ENCODE measurements around the gene SHISAL1. TPM values are rescaled to one million over a fixed set of nuclear protein-coding genes. Genes with fewer than 3 reads are reported as not detected.
"Not testable (repeated sequence)": the region's sequence is repeated elsewhere in the genome, so short reads cannot be mapped to it uniquely, and the experiment has no call there.

SHISAL1 gene
- total RNA-seq, 2 donors from 2014 or later = not detected

- ATAC-seq (no peak), DNase-seq (ENCODE audit: low spot score in 2 of 2) (no peak)
- Mint-ChIP-seq H3K9me3 (no peaks in the 10 kb centered on the region), H3K36me3 (no peaks in the 10 kb centered on the region), H3K27ac (no peak overlapping the region)
Observed at GRCh38 chr22:44316393-44317122, 3.8 kb upstream of the SHISAL1 start.

GRCh38 chr22:44314425-44315067 lies 1.8 kb upstream of the SHISAL1 start:
- Mint-ChIP-seq H3K36me3 (no peaks in the 10 kb centered on the region), H3K27ac (no peak overlapping the region), H3K9me3 (no peaks in the 10 kb centered on the region)
- DNase-seq (ENCODE audit: low spot score in 2 of 2) (no peak), ATAC-seq (no peak)

DNA sequence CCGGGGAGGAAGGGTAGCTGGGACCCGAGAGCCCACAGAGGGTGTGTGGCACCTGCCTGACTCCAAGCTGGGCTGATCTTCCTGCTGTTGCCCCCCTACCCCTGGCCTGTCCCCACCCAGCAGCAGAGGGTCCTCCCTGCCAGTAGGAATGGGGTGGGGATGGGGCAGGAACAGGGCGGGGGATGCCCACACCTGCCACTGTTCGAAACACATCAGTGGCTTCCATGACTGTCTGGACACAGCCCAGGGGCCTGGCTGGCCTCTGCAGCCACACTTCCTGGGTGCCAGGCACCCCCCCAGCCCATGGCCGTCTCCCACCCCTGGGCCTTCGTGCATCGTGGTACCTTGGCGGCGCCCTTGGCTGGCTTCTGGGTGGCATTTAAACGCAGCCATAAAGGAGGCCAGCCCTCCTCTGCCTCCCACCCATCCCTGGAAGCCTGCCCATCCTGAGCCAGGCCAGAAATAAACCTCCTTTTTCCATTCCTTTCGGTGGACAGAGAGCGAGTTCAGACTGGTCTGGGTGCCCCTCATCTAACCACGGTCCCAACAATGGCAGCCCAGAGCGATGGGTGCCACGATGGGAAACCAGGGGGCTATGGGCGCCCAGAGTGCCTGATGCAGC lies 745 bp upstream of the SHISAL1 start:
- Mint-ChIP-seq H3K9me3 (no peaks in the 10 kb centered on the region), H3K36me3 (no peaks in the 10 kb centered on the region), H3K27ac (no peak overlapping the region)
- DNase-seq (ENCODE audit: low spot score in 2 of 2) = no peak
- no peak for ATAC-seq

GRCh38 chr22:44311855-44312170 lies 938 bp downstream of the SHISAL1 start:
- DNase-seq (ENCODE audit: low spot score in 2 of 2) (no peak), ATAC-seq (no peak)
- Mint-ChIP-seq H3K9me3 (no peaks in the 10 kb centered on the region), H3K27ac (no peak overlapping the region), H3K36me3 (no peaks in the 10 kb centered on the region)

DNA sequence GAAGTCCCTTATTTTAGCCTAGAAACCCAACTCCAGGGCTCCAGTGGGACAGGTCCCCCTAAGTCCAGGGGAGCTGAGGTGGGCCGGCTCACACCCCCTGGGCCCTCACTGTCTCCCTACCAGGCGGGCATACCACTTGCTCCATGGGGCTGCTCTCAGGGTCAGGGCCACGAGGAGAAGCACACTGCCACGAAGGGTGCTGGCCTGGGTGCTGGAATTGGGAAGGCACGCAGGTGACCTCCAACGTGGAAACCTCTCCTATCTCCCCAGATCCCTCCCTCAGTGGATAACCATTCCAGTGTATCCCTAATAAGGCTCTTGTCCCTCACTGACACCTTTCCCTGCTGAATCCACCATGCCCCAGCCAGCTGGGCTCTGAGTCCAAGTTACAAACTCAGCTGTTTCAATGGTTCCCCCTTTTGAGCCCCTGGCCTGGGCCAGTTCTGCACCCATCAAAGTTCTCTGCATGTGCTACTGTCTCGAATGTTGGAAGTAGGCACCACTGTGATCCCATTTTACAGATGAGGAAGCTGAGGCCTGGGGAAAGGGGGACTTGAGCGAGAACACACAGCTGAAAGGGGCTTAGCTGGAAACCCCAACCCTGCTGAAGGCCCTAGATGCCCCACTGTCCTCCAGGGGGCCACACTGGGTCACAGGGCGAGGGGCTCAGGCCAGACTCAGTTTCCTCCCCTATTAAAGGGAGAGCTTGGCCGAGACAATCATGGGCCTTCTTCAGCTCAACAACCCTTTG lies 1.5 kb downstream of the SHISAL1 start:
- DNase-seq (ENCODE audit: low spot score in 2 of 2) (no peak), ATAC-seq (no peak)
- Mint-ChIP-seq H3K27ac (no peak overlapping the region), H3K9me3 (no peaks in the 10 kb centered on the region), H3K36me3 (no peaks in the 10 kb centered on the region)

DNA sequence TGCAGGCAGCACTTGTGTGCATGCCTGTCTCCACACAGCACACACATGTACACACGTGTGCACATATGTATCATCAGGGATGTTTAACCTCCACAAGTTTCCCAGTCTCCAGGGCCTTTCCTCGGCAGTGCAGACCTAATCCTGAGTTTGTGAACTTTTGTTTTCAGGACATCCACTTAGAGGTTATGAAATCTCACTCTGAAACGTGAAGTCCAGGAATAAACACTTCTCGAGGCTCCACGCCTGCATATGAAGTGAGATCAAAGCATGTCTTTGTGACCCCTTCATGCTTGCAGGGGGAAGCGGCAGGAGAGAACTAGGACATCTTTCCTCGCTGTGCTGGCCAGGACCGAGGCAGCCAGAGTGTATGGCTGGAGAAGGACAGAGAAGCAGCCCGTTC lies 3.1 kb downstream of the SHISAL1 start:
- ATAC-seq (no peak), DNase-seq (ENCODE audit: low spot score in 2 of 2) (no peak)
- Mint-ChIP-seq H3K27ac (no peak overlapping the region), H3K36me3 (no peaks in the 10 kb centered on the region), H3K9me3 (no peaks in the 10 kb centered on the region)

DNA sequence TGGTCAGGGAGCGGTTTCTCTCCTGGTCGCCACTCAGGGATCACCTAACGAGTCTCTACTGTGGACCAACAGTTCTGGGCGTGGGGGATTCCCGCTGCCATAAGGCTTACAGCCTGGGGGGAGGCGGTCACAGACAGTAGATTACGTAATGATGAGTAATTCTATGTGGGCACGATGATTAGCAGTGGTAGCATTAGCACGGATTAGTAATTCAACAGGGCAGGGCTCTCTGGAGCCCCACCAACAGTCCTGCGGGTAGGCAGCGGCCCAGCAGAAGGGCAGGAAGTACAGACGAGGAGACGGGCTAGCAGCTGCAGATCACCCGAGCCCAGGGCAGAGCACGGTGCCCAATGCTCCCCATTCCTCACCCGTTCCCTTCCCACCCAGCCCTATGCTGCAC lies 3.6 kb downstream of the SHISAL1 start:
- no peak for ATAC-seq
- no peak for DNase-seq (ENCODE audit: low spot score in 2 of 2)

DNA sequence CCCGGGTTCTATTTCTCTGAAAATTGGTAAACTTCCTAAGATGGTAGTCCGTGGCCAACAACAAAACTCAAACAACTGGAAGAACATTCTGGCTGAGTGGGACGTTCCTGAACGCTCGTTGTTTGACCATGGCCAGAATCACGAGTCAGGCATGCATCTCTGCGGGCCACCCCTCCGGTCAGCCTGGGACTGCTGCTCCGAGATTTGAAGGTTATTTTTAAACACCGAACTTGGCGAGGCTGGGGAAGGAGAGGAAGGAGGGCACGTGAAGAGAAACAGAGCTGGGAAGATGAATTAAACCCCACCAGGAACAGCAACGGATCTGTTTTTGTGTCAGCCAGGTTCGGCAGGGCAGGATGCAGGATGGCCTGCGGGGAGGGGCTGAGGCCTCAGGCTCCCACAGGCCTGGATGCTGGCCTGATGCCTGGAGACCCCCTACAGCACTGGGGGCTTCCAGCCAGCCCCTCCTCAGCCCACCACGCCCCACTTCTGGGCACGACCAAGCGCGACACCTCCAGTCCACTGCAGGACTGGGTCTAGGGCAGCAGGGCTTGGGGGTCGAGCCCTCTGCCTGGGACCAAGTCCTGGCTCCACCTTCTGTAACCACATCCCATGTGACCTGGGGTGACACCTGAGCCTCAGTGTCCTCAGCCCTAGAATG lies 5.1 kb downstream of the SHISAL1 start:
- Mint-ChIP-seq H3K27ac (peak overlapping the region; percentile 79 to 81), H3K9me3 (no peaks in the 10 kb centered on the region), H3K36me3 (no peaks in the 10 kb centered on the region)
- no peak for DNase-seq (ENCODE audit: low spot score in 2 of 2)
- peak in 1 of 2 donors; percentile 3 for ATAC-seq

More for the DNA sequence above, 3.6 kb downstream of the SHISAL1 start:
- no peak overlapping the region for H3K27ac Mint-ChIP-seq
- H3K9me3 Mint-ChIP-seq = no peaks in the 10 kb centered on the region
- H3K36me3 Mint-ChIP-seq = no peaks in the 10 kb centered on the region

DNA sequence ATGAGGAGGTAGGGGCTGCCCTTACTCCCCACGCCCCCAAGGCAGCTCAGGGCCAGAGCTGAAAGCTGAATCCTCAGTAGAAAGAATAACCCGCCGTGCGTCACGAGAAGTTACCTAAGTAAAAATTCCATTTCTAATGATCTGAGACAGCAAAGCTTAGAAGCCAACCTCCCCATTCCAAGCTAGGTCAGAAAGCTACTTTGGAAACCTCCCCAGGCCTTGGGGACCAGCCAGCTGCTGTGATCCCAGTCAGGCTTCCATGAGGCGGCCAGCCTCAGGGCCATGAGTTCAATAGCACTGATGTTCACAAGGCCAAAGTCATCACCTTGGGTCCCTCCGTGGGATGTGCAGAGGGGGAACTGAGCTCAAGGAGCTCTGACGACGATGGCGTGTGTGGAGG lies 6.9 kb downstream of the SHISAL1 start:
- Mint-ChIP-seq H3K36me3 (no peaks in the 10 kb centered on the region), H3K9me3 (no peaks in the 10 kb centered on the region), H3K27ac (no peak overlapping the region)
- no peak for ATAC-seq
- DNase-seq (ENCODE audit: low spot score in 2 of 2) = no peak

GRCh38 chr22:44305455-44305854 lies 7.3 kb downstream of the SHISAL1 start:
- DNase-seq (ENCODE audit: low spot score in 2 of 2) = no peak
- Mint-ChIP-seq H3K27ac (no peak overlapping the region), H3K9me3 (no peaks in the 10 kb centered on the region), H3K36me3 (no peaks in the 10 kb centered on the region)
- ATAC-seq = no peak

GRCh38 chr22:44304911-44305310 lies 7.8 kb downstream of the SHISAL1 start:
- no peak for ATAC-seq
- no peaks in the 10 kb centered on the region for H3K36me3 Mint-ChIP-seq
- H3K27ac Mint-ChIP-seq = no peak overlapping the region
- DNase-seq (ENCODE audit: low spot score in 2 of 2) = no peak
- no peaks in the 10 kb centered on the region for H3K9me3 Mint-ChIP-seq

GRCh38 chr22:44304354-44304753 lies 8.4 kb downstream of the SHISAL1 start:
- H3K36me3 Mint-ChIP-seq = no peaks in the 10 kb centered on the region
- no peaks in the 10 kb centered on the region for H3K9me3 Mint-ChIP-seq
- DNase-seq (ENCODE audit: low spot score in 2 of 2) = no peak
- peak in 1 of 2 donors; percentile 64 for ATAC-seq
- no peak overlapping the region for H3K27ac Mint-ChIP-seq

DNA sequence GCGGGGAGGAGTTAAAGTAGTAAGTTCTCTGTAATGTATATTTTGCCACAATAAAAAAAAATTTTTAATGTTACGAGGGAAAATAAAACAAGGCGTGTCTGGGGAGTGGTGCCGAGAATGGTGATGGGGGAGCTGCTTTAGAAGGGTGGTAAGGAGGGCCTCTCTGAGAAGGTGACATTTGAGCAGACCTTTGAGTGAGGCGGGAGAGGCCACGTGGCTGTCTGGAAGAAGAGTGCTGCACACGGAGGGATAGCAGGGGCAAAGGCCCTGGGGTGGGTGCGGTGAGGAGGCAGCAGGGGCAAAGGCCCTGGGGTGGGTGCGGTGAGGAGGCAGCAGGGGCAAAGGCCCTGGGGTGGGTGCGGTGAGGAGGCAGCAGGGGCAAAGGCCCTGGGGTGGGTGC lies 10.4 kb downstream of the SHISAL1 start:
- H3K36me3 Mint-ChIP-seq; H3K27ac Mint-ChIP-seq; DNase-seq (ENCODE audit: low spot score in 2 of 2); ATAC-seq; H3K9me3 Mint-ChIP-seq: not testable (repeated sequence)

GRCh38 chr22:44301039-44301438 lies 11.7 kb downstream of the SHISAL1 start:
- no peaks in the 10 kb centered on the region for H3K9me3 Mint-ChIP-seq
- no peak for ATAC-seq
- no peaks in the 10 kb centered on the region for H3K36me3 Mint-ChIP-seq
- H3K27ac Mint-ChIP-seq = no peak overlapping the region
- DNase-seq (ENCODE audit: low spot score in 2 of 2) = no peak

GRCh38 chr22:44299124-44299523 lies 13.6 kb downstream of the SHISAL1 start:
- ATAC-seq (no peak), DNase-seq (ENCODE audit: low spot score in 2 of 2) (no peak)

DNA sequence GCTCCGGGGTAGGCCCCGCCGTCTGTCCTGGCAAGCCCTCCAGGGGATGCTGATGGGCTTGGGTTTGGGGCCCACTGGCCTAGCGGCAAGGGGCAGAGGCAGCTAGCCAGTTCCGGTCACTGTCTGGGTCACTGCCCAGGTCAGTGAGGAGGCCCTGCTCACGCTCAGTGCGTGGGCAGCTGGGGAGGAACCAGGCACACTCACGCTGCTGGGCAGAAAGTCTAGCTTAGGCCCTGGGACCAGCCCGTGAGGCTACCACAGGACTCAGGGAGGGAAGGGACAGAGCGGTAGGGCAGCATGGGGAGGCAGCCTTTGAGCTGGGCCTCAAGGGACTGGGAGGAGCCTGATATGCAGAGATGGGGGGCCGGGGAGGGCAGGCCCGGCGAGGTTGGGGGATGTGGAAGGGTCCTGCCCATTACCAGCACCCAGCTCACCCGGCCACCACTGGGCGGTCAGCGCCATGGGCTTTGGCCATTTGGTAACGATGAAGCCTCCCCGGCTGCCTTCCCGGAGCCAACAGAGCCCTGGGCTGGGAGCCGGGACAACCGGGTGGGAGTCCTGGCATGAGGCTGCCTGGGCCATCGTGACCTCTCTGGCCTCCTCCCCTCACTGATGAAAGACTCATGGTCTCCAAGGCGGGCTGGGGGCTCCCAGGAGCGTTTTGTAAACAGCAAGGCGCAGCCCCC lies 14.2 kb downstream of the SHISAL1 start:
- no peak for ATAC-seq
- H3K27ac Mint-ChIP-seq = no peak overlapping the region
- no peaks in the 10 kb centered on the region for H3K36me3 Mint-ChIP-seq
- H3K9me3 Mint-ChIP-seq = peaks cover 0 to 3% of the 10 kb centered on the region in 2 donors
- DNase-seq (ENCODE audit: low spot score in 2 of 2) = no peak

More at GRCh38 chr22:44299124-44299523, 13.6 kb downstream of the SHISAL1 start:
- no peaks in the 10 kb centered on the region for H3K36me3 Mint-ChIP-seq
- H3K27ac Mint-ChIP-seq = no peak overlapping the region
- H3K9me3 Mint-ChIP-seq = peaks cover 0 to under 1% of the 10 kb centered on the region in 2 donors

All from activated naive CD4-positive, alpha-beta T cell treated with anti-CD3 and anti-CD28 coated beads, Interleukin-2, amount 50 U/mL, for 72 hours (primary cell).